Measurements from ENCODE around the gene MYH15.

DNA sequence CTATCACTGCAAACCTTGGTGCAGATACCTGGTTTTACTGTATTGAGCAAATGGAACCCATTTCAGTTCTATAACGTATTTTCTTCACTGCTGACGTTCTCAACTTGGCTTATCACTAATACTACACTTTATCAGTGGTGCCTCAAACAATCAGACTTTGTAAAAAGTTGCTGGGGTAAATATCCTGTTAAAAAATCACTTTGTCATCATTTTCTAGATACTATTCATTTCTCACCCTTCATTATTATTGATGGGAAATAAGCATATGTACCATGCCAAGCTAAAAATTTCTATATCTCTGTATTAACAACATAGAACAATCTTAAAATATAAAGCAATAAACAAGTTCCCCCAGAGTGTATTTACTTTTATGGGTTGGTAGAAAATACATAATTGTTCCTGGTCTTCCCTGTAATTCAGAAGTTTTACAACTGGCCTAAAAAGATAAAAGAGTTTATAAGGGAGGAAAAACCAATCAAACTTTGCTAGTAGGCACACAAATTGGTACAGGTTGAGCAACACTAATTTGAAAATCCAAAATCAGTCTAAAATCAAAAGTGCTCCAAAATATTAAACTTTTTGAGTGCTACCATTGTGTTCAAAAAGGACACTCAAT is 45.7 kb upstream of the MYH15 start:
- TF ChIP-seq RAD21 (IDR thresholded peaks at IDR 0.05 in 1 of 2, conservative IDR thresholded peaks at IDR 0.05 in 1 of 2; ENCODE audit: low read depth in 2 of 2, low read length in 2 of 2) (no peak), EZH2 (IDR thresholded peaks at IDR 0.05; ENCODE audit: low read depth, low read length, severe bottlenecking) (no peak), SP1 (IDR thresholded peaks at IDR 0.05; ENCODE audit: low read depth, low read length) (no peak), EGR1 (IDR thresholded peaks at IDR 0.05; ENCODE audit: borderline replicate concordance, low read depth, low read length) (no peak), TEAD4 (IDR thresholded peaks at IDR 0.05; ENCODE audit: low read depth, low read length) (no peak), POLR2AphosphoS5 (IDR thresholded peaks at IDR 0.05; ENCODE audit: low read depth, low read length) (no peak), EP300 (IDR thresholded peaks at IDR 0.05; ENCODE audit: borderline replicate concordance in 1 of 2, low read depth in 2 of 2, low read length in 2 of 2) (no peak), SUZ12 (IDR thresholded peaks at IDR 0.05; ENCODE audit: low read length) (no peak)
- TF ChIP-seq, protein P1, sequence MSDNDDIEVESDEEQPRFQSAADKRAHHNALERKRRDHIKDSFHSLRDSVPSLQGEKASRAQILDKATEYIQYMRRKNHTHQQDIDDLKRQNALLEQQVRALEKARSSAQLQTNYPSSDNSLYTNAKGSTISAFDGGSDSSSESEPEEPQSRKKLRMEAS (IDR thresholded peaks at IDR 0.05) = no peak
- TF ChIP-seq, protein P2, sequence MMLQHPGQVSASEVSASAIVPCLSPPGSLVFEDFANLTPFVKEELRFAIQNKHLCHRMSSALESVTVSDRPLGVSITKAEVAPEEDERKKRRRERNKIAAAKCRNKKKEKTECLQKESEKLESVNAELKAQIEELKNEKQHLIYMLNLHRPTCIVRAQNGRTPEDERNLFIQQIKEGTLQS (IDR thresholded peaks at IDR 0.05; ENCODE audit: insufficient read depth, low read depth, low read length) = no peak
- TF ChIP-seq, protein P3, sequence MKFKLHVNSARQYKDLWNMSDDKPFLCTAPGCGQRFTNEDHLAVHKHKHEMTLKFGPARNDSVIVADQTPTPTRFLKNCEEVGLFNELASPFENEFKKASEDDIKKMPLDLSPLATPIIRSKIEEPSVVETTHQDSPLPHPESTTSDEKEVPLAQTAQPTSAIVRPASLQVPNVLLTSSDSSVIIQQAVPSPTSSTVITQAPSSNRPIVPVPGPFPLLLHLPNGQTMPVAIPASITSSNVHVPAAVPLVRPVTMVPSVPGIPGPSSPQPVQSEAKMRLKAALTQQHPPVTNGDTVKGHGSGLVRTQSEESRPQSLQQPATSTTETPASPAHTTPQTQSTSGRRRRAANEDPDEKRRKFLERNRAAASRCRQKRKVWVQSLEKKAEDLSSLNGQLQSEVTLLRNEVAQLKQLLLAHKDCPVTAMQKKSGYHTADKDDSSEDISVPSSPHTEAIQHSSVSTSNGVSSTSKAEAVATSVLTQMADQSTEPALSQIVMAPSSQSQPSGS (IDR thresholded peaks at IDR 0.05; ENCODE audit: low read length) = no peak
